ENCODE measurements around the gene GPR152. TPM values are rescaled to one million over a fixed set of nuclear protein-coding genes. Genes with fewer than 3 reads are reported as not detected.
A peak's percentile ranks its signal among the peaks of the same experiment; 100 is the strongest.

GPR152 gene
- total RNA-seq, 1 donor from 2014 or later: not detected

DNA sequence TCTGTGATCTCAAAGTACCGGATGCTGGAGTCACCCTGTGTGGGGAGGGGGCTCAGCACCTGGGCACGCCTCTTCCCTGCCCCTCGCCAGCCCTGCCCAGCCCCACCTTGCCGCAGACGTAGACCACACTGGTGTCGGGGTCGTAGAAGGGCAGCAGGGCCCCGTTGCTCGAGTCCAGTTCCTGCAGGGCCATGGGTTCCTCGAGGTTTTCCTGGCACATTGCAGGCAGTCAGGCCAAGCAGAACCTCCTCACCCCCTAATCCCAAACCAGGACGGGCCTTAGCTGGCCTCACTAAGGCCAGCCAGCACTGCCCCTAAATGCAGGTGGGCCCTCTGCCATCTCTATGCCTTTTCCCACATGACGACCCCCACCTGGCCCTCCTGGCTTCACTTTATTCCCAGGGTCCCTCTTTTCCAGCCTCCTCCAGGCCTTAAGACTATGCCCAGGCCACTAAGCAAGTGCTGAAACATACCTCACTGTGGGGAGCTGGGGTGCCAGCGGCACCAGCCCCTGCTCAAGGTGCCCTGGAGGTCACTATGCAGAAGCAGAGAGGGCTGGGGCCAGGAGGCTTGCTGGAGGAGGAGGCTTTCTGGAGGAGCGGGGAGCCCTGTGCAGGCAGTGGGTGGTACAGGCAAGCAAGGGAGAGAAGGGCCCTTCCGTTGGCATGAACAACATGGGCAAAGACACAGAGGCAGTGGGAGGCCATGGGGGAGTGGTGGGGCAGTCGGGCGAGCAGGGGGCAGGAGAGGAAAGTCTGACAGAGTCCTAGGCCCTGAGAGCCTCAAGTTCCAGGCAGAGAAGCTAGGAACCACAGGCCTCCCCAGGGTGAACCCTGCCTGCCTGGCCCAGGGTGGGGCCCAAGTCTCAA lies 12.1 kb downstream of the GPR152 start:
- no peak for DNase-seq

DNA sequence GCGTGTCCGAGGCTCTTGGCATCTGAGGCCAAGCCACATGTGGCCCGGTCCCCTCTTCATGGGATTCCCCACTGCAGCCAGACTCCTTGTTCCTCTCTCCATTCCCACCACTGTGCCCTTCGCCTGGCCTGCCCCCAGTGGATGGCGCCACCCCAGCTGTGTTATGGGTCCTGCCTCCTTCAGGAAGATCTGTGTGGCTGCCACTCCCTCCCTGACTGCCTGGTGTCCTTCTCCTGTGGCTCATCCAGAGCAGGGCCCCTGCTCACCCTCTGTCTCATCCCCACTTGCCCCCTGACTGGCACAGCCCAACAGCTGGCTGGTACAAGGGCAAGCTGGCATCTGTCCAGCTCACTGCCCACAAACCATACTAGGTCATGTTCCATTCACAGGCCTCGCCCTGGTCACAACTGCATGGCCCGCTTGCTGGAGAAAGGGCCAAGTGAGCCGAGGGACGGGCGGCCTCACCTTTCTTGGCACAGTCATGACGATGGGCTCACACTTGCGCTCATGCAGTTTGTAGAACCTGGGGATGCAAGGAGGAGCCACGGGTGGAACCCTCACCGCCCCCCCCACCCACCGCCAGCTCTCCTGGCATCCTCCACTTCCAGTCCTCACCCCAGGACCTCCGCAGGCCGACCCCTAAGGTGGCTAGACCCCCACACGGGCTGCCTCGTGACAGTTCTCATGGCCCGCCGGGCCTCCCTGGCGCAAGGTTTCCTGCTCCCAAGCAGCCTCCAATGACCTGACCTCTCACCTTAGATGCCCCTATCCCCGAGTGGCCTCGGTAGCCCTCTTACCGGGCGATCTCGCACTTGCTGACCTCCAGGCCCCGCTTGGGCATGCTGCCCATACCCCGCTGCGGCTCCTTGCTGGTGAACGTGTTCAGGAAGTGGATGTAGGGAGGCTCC lies 13.0 kb downstream of the GPR152 start:
- no peak for DNase-seq

DNA sequence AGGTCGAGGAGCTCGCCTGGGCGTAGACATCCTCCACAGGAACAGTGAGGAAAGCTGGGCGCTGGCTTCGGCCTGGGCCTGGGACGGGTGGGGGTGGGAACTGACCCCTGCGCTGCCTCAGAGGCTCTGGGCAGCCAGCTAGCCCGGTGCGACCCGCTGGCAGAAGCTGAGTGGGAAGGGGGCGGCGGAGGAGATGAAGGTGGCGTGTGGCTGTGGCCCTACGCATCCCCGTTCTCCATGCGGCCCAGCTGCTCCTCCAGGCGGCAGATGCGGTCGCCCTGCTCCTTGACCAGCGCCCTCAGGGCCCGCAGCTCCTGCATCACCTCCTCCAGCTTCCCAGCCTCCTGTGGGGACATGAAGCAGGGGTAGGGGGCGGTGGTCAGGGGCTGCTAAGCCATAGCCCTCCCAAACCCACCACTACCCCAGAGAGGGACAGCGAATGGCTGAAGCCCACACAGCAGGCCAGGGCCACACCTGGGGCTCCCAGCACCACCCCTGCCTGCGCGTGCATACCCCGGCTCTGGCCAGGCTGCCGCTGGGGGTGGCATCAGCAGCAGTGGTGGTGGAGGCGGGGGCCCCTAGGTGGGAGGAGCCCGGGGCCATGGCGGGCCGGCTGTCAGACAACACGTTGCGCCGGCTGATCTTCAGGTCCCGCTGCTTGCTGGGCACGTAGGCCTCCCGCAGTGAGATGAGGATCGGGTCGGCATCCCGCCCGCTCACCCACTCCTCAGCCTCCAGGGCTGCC lies 14.2 kb downstream of the GPR152 start:
- no peak for DNase-seq

DNA sequence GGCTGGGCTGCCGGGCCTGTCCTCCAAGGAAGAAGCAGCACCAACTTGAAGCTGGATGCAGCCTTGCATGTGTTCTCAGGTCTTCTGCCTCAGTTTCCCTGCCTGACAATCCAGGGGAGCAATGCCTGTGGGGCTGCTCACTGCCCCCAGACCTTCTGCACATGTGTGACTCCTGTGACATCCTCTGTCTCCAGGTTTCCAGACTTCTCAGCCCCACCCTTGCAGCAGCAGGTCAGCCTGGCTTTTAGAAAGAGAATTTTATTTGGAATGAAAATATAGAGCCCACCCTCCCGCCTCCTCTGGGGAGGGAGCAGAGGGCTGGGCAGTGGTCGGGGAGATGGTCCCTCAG lies 14.7 kb downstream of the GPR152 start:
- DNase-seq: no peak

DNA sequence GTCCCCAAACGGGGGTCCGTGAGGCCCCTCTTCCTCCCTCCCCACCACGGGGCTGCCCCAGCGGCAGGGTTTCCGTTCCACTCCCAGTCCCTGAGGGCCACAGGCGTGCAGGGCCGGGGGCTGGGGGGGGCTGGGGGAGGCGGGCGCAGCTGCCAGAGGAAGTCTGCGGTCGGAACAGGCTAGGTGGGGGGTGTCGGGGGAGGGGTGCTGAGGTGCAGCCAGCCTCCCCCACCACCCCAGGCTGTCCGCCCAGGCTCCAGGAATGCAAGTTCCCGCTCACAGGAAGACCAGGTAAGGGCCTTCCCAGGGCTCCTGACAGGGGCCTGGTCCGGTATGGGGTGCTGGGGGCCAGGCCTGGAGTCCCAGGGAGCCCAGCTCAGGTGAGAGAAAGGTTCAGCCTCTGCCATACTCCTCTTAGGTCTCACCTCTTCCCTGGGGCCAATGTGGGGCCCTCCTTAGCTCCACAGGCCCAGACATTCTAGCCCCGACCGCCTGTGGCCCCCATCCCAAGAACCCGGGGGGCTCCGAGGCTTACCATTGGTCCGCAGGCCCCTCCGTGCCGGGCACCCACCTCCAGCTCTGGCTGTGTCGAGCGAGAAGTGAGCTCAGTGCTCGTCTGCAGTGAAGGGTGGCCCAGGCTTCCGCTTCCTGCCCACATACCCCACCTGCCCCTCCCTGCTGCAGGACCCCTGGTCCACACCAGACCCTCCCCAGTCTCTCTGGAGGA lies 15.3 kb downstream of the GPR152 start, which contains the start of gene PTPRCAP:
TSS of gene PTPRCAP (minus strand) at position 601 of the 727 bp plus-strand sequence. CDS start at position 538, 63 bp downstream.
- DNase-seq: no peak

GRCh38 chr11:67436459-67437081 lies 16.0 kb downstream of the GPR152 start:
- DNase-seq: peak; percentile 64

DNA sequence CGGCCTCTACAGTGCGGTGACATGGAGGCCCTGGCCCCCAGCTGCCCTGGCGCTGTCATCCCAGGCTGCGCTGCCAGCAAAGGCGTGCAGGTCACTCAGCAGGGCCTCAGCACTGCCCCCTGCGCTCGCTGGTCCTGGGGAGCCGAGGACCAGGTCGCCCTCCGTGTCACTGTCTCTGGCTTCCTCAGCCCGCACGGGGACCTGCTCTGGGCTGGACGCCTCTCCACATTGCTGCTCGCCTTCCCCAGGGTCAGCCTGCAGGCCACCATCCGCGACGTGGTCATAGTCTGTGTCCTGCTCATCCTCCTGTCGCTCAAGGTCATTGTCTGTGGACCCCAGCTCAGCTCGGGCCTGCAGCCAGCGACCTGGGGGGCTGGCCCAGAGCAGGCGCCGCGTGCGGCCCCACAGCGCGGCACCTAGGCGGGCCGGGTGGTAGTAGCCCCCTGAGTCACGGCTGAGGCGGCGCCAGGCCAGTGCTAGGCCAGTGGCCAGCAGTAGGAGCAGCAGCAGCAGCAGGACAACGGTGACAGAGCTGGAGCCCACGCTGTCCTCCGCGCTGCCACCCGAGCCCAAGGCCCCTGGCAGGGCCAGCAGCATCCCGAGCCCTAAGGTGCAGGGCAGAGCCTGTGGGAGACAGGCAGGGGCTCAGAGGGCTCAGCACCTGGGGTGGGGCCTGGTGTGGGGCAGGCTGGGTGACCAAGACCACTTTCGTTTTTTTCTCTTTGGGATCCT lies 16.6 kb downstream of the GPR152 start:
- no peak for DNase-seq

DNA sequence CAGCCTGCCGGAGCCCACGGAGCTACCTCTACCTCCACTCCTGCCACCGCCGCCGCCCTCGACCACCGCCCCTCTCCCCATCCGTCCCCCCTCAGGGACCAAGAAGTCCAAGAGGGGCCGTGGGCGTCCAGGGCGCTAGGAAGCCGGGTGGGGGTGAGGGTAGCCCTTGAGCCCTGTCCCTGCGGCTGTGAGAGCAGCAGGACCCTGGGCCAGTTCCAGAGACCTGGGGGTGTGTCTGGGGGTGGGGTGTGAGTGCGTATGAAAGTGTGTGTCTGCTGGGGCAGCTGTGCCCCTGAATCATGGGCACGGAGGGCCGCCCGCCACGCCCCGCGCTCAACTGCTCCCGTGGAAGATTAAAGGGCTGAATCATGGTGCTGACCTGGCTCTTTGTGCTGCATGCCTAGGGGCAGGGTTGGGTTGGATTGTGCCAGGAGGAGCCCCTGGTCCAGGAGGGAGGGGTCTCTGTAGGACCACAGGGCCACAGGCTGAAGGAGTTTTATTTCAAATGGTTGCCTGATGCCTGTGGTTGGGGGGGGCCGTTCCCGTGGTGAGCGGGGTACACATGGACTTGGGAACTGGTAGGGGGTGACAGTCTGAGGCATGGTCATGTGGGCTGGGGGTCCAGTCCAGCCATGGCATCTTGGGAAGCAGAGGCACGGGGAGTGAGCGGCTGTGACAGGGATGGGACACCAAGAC lies 17.4 kb downstream of the GPR152 start:
- no peak for DNase-seq

- DNase-seq: no peak
These were observed 18.1 kb downstream of the GPR152 start for GRCh38 chr11:67434395-67434881.

GRCh38 chr11:67433536-67434394 lies 18.8 kb downstream of the GPR152 start:
- no peak for DNase-seq

GRCh38 chr11:67432655-67433349 lies 19.7 kb downstream of the GPR152 start:
- no peak for DNase-seq

GRCh38 chr11:67431346-67432249 lies 20.9 kb downstream of the GPR152 start:
- DNase-seq: no peak

DNA sequence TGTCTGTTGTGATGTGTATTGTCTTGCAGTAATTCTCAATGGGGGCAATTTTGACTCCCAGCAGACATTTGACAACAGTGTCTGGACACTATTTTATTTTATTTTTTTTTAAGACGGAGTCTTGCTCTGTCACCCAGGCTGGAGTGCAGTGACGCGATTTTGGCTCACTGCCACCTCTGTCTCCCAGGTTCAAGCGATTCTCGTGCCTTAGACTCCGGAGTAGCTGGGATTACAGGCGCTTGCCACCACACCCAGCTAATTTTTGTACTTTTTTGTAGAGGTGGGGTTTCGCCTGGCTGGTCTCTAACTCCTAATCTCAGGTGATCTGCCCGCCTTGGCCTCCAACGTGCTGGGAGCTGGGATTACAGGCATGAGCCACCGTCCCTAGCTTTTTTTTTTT lies 22.8 kb downstream of the GPR152 start:
- DNase-seq: no peak

GRCh38 chr11:67429038-67429668 lies 23.4 kb downstream of the GPR152 start:
- no peak for DNase-seq

- peak; percentile 99 for DNase-seq
These were observed 24.2 kb downstream of the GPR152 start, which contains the start of gene RPS6KB2 for GRCh38 chr11:67428052-67429001. Gene RPS6KB2, plus strand, starts transcription at chr11:67428494. Its CDS starts 52 bp downstream, at chr11:67428546.
